ENCODE data around the gene DNASE1L2. TPM values are rescaled to one million over a fixed set of nuclear protein-coding genes. Genes with fewer than 3 reads are reported as not detected.

DNASE1L2 gene
- total and polyA plus RNA-seq, 2 of the 8 experiments (the other 6 are each of a cell fraction or from before 2014, with no cell fraction given), result 0.35 to 0.97 TPM

DNA sequence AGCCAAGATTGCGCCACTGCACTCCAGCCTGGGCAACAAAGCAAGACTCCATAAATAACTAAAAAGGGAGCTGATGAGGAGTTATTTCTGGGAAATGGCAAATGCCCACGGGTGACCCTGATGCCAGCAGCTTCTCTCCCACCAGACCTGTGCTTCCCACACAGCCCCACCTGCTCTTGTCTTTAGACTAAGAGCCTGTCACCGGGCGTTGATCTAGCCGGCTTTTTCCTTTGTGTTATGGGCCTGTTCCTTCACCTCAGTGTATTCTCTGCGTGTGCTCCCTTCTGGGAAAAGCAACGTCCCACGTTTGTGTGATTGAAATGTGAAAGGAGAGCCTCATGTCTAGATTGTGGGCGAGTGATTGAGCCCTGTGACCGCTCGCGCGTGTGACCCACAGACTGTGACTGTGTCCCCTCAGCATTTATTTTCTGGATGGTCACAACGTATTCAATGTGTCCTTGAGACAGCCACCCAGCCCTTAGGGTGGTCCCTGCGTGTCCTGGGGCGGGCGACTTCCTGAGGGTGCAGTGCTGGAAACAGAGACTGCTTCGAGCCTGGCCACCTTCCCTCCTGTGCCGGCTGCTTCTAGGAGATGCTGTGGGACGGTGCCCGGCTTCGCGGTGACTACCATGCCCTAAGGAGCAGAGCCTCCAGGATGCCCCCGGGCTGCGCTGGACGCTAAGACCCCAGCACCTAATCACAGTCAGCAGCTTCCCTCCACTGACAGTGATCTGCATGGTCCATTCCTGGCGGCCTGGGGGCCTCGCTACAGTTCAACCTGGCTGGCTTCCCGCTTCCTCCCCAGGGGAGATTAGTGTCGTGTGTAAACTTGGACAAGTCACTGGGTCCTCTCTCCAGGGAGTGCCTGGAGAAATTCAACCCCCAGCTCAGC lies 39.5 kb downstream of the DNASE1L2 start:
- Histone ChIP-seq H3K4me2 (ENCODE audit: insufficient read depth in 1 of 2, low read depth in 2 of 2, low read length in 2 of 2) (no peak overlapping the region), H2BK20ac (ENCODE audit: low read length) (no peak overlapping the region), H3K27ac (ENCODE audit: low read depth, low read length) (no peak overlapping the region), H3K27me3 (replicated peaks in 1 of 4; ENCODE audit: control insufficient read depth in 3 of 4, extremely low read depth in 1 of 4, insufficient read depth in 3 of 4, low read length in 3 of 4) (no peaks in the 10 kb centered on the region), H3K4me3 (ENCODE audit: extremely low read depth in 1 of 4, insufficient read depth in 2 of 4, low read depth in 3 of 4, low read length in 4 of 4) (no peak overlapping the region), H4K91ac (replicated peaks; ENCODE audit: insufficient read length, low read length) (no peak overlapping the region), H3K14ac (ENCODE audit: insufficient read length) (no peak overlapping the region), H3K79me1 (ENCODE audit: low read depth, low read length) (peaks cover 6% of the 10 kb centered on the region), H3K79me2 (ENCODE audit: control insufficient read depth in 1 of 2, insufficient read depth in 2 of 2, low read length in 2 of 2) (no peaks in the 10 kb centered on the region; a peak in 1 of 4 replicates), H2BK5ac (ENCODE audit: low read depth, low read length) (no peak overlapping the region), H3K4ac (replicated peaks; ENCODE audit: insufficient read length, low read depth, low read length) (no peak overlapping the region), H2BK15ac (ENCODE audit: low read length) (no peak overlapping the region), H3K9me3 (ENCODE audit: insufficient read depth in 2 of 2, low read depth in 1 of 2, low read length in 1 of 2) (no peaks in the 10 kb centered on the region), H2AFZ (ENCODE audit: low read length) (no peak overlapping the region), H3K4me1 (replicated peaks in 1 of 4; ENCODE audit: control insufficient read depth in 3 of 4, insufficient read depth in 4 of 4, low read length in 3 of 4) (no peaks in the 10 kb centered on the region; a peak in 1 of 7 replicates), H3K9ac (replicated peaks in 1 of 4; ENCODE audit: extremely low read depth in 1 of 4, low read depth in 3 of 4, low read length in 3 of 4) (no peak overlapping the region), H3K23me2 (ENCODE audit: low read depth, low read length) (no peaks in the 10 kb centered on the region), H3K36me3 (ENCODE audit: control insufficient read depth in 2 of 4, insufficient read depth in 4 of 4, low read length in 3 of 4) (no peaks in the 10 kb centered on the region), H3K56ac (replicated peaks; ENCODE audit: insufficient read length, low read depth, low read length) (no peak overlapping the region), H3K18ac (ENCODE audit: extremely low read depth, low read length) (no peak overlapping the region), H2BK12ac (ENCODE audit: low read depth, low read length) (no peak overlapping the region), H4K5ac (ENCODE audit: insufficient read length, low read depth, low read length) (no peak overlapping the region), H4K20me1 (replicated peaks in 1 of 2; ENCODE audit: control insufficient read depth in 1 of 2, insufficient read depth in 2 of 2, low read length in 2 of 2) (peaks cover 3 to 11% of the 10 kb centered on the region in 2 experiments), H2AK5ac (ENCODE audit: low read depth, low read length) (no peak overlapping the region), H2BK120ac (replicated peaks; ENCODE audit: low read depth, low read length) (no peak overlapping the region), H4K8ac (ENCODE audit: extremely low read depth, insufficient read depth, low read length) (peak overlapping the region; percentile 53; the same call in 1 of the 2 replicates), H3K23ac (ENCODE audit: insufficient read length) (no peak overlapping the region)
- WGBS, 2 experiments (ENCODE audit: extremely low coverage in 1 of 2, insufficient coverage in 1 of 2, insufficient read length in 1 of 2, insufficient replicate concordance in 2 of 2, low coverage in 1 of 2, low lambda C conversion rate in 2 of 2, missing lambda C conversion rate in 1 of 2), result 88% methylated on average over 30 of the region's 30 CpGs; no CpG with 5 or more reads in 1 of the 2 experiments
- ChIA-PET POLR2A (ENCODE audit: partially characterized antibody) (interaction anchor here (1.1 to 2.4 kb wide), 4 partner anchors 12 to 109 kb away, joined by 3 to 9 read pairs (median 6); partner anchors contain the start of gene ECI1), CTCF (ENCODE audit: partially characterized antibody) (interaction anchor here (0.9 to 1.5 kb wide), 4 partner anchors 21 to 248 kb away, joined by 3 read pairs; partner anchors contain the start of gene ABCA3)
- FAIRE-seq, result no peak
- DNase-seq (ENCODE audit: low read depth in 1 of 2, low spot score in 2 of 2), result no peak
- TF ChIP-seq BCL11A (IDR thresholded peaks at IDR 0.05; ENCODE audit: low read depth in 2 of 2, low read length in 2 of 2) (no peak), SIX5 (IDR thresholded peaks at IDR 0.05; ENCODE audit: low read depth, low read length) (no peak), BACH1 (IDR thresholded peaks at IDR 0.05; ENCODE audit: low read length) (no peak), HDAC2 (IDR thresholded peaks at IDR 0.05; ENCODE audit: borderline replicate concordance in 1 of 2, low read depth in 2 of 2, low read length in 2 of 2) (no peak), POLR2A (IDR thresholded peaks at IDR 0.05; ENCODE audit: control extremely low read depth in 1 of 2, low read depth in 2 of 2, low read length in 2 of 2) (no peak), HDAC6 (IDR thresholded peaks at IDR 0.05; ENCODE audit: low read depth, low read length) (no peak), FOSL1 (IDR thresholded peaks at IDR 0.05; ENCODE audit: insufficient read depth, low read depth, low read length) (no peak), RNF2 (IDR thresholded peaks at IDR 0.05; ENCODE audit: borderline replicate concordance, low read depth, low read length, missing control alignments, poor library complexity, severe bottlenecking) (no peak), TEAD4 (IDR thresholded peaks at IDR 0.05; ENCODE audit: low read depth, low read length) (no peak), GABPA (IDR thresholded peaks at IDR 0.05; ENCODE audit: borderline replicate concordance, insufficient read depth, low read length) (no peak)
- TF ChIP-seq, protein P1, sequence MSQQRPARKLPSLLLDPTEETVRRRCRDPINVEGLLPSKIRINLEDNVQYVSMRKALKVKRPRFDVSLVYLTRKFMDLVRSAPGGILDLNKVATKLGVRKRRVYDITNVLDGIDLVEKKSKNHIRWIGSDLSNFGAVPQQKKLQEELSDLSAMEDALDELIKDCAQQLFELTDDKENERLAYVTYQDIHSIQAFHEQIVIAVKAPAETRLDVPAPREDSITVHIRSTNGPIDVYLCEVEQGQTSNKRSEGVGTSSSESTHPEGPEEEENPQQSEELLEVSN (IDR thresholded peaks at IDR 0.05), result no peak

All from H1 (cell line).